ENCODE measurements around the gene GPC6.

DNA sequence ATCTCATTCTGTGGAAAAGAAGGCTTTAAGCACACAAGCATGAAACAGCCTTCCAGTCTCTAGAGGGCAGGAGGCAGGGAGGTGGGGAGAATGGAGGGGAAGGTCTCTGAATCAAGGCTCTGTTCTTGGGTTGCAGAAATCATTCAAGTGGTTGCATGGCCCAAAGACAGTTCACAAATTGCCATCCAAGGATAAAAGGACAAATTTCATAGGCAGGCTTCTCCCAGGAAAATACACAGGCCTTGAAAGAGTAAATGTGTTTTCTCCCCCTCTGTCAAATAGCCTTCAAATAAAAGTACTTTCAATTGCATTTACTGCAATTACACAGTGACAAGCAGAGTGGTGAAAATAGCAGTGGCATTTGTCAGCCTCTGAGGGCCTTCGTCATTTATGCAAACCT lies 802.0 kb downstream of the GPC6 start:
- TF ChIP-seq, protein P1, sequence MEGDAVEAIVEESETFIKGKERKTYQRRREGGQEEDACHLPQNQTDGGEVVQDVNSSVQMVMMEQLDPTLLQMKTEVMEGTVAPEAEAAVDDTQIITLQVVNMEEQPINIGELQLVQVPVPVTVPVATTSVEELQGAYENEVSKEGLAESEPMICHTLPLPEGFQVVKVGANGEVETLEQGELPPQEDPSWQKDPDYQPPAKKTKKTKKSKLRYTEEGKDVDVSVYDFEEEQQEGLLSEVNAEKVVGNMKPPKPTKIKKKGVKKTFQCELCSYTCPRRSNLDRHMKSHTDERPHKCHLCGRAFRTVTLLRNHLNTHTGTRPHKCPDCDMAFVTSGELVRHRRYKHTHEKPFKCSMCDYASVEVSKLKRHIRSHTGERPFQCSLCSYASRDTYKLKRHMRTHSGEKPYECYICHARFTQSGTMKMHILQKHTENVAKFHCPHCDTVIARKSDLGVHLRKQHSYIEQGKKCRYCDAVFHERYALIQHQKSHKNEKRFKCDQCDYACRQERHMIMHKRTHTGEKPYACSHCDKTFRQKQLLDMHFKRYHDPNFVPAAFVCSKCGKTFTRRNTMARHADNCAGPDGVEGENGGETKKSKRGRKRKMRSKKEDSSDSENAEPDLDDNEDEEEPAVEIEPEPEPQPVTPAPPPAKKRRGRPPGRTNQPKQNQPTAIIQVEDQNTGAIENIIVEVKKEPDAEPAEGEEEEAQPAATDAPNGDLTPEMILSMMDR (IDR thresholded peaks at IDR 0.05) = no peak
- TF ChIP-seq POLR2A (IDR thresholded peaks at IDR 0.05) = no peak
